Fibroblast of peridontal ligament (primary cell): ENCODE measurements around the gene VPS8.
"Not testable (repeated sequence)": the region's sequence is repeated elsewhere in the genome, so short reads cannot be mapped to it uniquely, and the experiment has no call there.

Experiments used
- DNase-seq: peaks from one replicate; pipeline ENCODE4 v3.0.0-alpha.2; 2010; ENCODE audit errors: extremely low read depth

Gene VPS8

GRCh38 chr3:184986366-184986889 is 174.5 kb downstream of the VPS8 start:
- DNase-seq, result no peak

GRCh38 chr3:184993394-184993793 is 181.4 kb downstream of the VPS8 start:
- DNase-seq, result no peak

DNA sequence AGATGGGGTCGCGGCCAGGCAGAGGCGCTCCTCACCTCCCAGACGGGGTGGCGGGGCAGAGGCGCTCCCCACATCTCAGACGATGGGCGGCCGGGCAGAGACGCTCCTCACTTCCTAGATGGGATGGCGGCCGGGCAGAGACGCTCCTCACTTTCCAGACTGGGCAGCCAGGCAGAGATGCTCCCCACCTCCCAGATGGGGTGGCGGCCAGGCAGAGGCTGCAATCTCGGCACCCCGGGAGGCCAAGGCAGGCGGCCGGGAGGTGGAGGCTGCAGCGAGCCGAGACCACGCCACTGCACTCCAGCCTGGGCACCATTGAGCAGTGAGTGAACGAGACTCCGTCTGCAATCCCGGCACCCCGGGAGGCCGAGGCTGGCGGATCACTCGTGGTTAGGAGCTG is 191.9 kb downstream of the VPS8 start:
- DNase-seq, result not testable (repeated sequence)

- DNase-seq, result no peak
These were observed 197.7 kb downstream of the VPS8 start for GRCh38 chr3:185009650-185010049.

GRCh38 chr3:185017584-185017983 is 205.6 kb downstream of the VPS8 start:
- DNase-seq, result not testable (repeated sequence)

- DNase-seq, result not testable (repeated sequence)
These were observed 206.0 kb downstream of the VPS8 start for GRCh38 chr3:185017996-185018395.

DNA sequence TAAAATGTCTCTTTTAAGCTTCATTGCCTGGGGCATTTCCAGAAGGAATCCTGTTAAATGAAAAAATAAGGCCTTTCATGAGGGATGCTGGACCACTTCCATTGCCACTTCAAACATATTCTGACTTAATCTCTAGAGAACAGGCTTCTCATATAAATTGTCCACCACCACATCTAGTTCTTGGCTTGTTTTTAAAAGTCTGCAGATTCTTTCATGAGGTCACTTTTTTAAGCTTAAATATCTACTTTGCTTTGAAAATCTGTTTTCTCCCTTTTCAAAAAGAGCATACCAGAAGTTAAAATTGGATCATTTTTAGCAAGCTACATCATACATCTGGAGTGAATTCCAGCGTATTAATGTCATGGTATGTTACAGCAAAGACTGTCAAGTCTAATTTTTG is 209.3 kb downstream of the VPS8 start:
- peak; percentile 43 for DNase-seq

GRCh38 chr3:185024406-185024805 is 212.4 kb downstream of the VPS8 start:
- no peak for DNase-seq

- no peak for DNase-seq
These were observed 213.0 kb downstream of the VPS8 start for GRCh38 chr3:185024966-185025365.

DNA sequence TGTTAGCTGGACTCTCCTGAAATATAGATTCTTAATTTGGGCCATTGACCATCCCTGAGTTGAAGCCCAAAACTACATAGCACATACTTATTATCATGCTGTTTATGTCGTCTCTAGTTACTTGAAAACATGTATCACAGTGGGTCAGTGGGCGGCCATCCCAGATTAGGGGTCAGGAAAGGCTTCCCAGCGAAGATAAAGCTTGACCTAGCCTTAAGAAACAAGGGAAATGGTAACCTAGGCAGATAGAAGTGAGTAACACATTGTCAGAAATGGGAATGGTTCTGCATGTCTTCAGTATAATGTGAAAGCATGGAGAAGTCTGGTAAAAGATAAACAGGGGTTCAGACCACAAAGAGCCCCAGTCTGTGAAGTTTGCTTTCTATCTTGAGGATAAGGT is 216.2 kb downstream of the VPS8 start:
- DNase-seq, result no peak

- no peak for DNase-seq
These were observed 217.1 kb downstream of the VPS8 start for GRCh38 chr3:185029086-185029485.

DNA sequence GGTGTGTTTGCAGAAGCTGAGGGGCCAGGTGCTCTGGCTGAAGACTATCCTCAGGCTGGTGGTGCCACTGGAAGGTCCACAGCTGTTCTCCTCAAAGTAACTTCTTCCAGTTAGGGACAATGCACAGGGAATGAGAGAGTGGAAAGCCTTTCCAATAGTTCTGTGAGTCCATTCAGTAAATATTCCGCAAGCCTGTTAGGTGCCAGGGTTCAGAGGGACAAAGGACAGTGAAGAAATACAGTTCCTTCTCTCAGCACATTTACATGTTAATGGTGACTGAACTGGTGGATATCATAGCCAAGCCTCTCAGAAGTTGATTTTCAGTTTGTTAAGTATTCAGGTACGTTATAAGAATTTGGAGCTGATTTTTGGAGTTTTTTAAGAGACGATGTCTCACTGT is 218.4 kb downstream of the VPS8 start:
- no peak for DNase-seq

- no peak for DNase-seq
These were observed 219.0 kb downstream of the VPS8 start for GRCh38 chr3:185030951-185031350.

DNA sequence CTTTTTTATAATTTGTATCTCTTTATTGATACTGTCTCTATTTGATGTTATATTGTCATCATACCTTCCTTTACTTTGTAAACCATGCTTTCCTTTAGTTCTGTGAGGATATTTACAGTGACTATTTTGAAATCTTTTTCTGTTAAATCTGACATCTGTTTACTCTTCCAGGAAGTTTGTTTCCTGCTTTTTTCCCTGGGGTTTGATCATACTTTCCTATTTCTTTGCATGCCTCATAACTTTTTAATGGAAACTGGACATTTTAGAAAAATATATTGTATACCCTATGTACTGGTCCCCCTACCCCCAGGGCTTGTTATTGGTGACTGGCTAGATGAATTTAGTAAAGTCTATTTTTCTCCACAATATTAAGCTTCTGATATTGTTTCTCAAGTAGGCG is 225.8 kb downstream of the VPS8 start:
- DNase-seq, result no peak

GRCh38 chr3:185040425-185040824 is 228.5 kb downstream of the VPS8 start:
- no peak for DNase-seq

DNA sequence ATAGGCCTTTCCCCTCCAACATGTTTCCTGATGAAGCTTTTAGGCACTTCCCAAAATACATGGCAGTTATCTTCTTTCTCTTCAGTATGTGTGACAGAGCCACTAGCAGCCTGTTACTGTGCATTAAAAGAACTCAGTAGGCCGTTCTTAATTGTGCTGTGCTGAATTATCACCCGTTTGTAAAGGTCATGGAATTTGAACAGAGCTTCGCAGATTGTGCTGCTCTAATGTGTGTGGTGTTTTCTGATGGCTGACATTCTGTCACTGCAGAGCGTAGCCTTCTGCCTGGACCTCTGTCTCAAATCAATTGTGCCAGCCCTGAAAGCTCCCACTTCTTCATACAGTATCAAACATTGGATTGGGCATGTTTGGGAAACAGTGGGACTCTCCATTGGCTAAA is 229.6 kb downstream of the VPS8 start:
- no peak for DNase-seq

- no peak for DNase-seq
These were observed 230.5 kb downstream of the VPS8 start for GRCh38 chr3:185042312-185043050.

- no peak for DNase-seq
These were observed 234.2 kb downstream of the VPS8 start for GRCh38 chr3:185046164-185046515.

- DNase-seq, result no peak
These were observed 234.6 kb downstream of the VPS8 start for GRCh38 chr3:185046603-185047002.

GRCh38 chr3:185049710-185050109 is 237.7 kb downstream of the VPS8 start:
- no peak for DNase-seq

- no peak for DNase-seq
These were observed 239.8 kb downstream of the VPS8 start for GRCh38 chr3:185051801-185052200.

DNA sequence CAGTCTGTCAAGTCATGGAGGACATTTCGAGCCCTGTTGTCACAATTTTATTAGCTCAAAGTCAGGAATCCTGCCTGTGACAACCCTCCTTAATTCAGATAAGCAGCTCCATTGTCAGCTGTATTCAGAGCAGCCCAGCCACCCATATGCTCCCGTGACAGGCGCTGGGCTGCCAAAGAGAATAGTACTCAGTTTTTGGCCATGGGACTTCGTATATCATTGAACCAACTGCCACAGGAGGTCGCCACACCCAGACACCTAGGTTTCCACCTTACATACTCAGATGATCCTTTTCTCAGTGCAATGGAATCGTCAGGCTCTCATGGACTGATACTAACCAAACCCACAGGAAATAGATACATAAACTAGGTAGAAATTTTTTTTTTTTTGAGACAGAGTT is 240.7 kb downstream of the VPS8 start:
- DNase-seq, result no peak

- no peak for DNase-seq
These were observed 244.9 kb downstream of the VPS8 start for GRCh38 chr3:185056908-185057307.

GRCh38 chr3:185057829-185058228 is 245.9 kb downstream of the VPS8 start:
- no peak for DNase-seq
